ENCODE results near the gene SLC13A3.

Gene SLC13A3

DNA sequence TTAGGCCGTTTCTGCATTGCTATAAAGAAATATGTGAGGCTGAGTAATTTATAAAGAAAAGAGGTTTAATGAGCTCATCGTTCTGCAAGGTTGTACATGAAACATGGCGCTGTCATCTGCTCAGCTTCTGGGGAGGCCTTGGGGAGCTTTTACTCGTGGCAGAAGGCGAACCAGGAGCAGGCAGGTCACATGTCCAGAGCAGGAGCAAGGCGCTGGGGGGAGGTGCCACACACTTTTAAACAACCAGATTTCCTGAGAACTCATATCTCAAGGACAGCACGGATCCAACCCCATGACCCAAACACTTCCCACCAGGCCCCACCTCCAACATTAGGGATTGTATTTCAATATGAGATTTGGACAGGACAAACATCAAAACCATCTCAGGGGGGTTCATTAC is 6.4 kb upstream of the SLC13A3 start:
- H3K4me3 ChIP-seq: no peak overlapping the region
- H3K9me3 ChIP-seq: no peaks in the 10 kb centered on the region
- H3K9ac ChIP-seq: no peak overlapping the region
- no peaks in the 10 kb centered on the region for H3K4me1 ChIP-seq
- H3K36me3 ChIP-seq: no peaks in the 10 kb centered on the region
- H4K20me1 ChIP-seq: no peaks in the 10 kb centered on the region
- no peak overlapping the region for H3K27ac ChIP-seq
- no peaks in the 10 kb centered on the region for H3K27me3 ChIP-seq
- TF ChIP-seq Cebpa-rat (IDR thresholded peaks at IDR 0.05): no peak
- no peak overlapping the region for H3K4me2 ChIP-seq

DNA sequence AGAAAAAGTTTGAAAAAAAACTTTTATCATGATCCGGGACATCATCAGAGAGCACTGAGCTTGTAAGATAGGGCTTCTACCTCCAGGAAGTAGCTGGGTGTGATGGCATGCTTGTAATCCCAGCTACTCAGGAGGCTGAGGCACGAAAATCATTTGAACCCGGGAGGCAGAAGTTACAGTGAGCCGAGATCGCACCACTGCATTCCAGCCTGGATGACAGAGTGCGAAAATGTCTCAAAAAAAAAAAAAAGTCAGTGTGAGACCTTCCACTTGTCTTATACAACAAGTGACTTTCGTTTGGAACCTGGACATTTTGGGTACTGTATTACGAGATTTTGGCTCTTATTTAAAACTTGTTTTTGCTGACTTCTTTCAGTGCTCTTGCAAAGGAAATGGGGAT is 5.9 kb upstream of the SLC13A3 start:
- Histone ChIP-seq H3K4me3 (no peak overlapping the region), H3K36me3 (no peaks in the 10 kb centered on the region), H3K9ac (no peak overlapping the region), H3K27ac (no peak overlapping the region), H3K4me2 (no peak overlapping the region), H3K9me3 (no peaks in the 10 kb centered on the region), H4K20me1 (no peaks in the 10 kb centered on the region), H3K27me3 (no peaks in the 10 kb centered on the region), H3K4me1 (no peaks in the 10 kb centered on the region)
- TF ChIP-seq Cebpa-rat (IDR thresholded peaks at IDR 0.05): no peak

DNA sequence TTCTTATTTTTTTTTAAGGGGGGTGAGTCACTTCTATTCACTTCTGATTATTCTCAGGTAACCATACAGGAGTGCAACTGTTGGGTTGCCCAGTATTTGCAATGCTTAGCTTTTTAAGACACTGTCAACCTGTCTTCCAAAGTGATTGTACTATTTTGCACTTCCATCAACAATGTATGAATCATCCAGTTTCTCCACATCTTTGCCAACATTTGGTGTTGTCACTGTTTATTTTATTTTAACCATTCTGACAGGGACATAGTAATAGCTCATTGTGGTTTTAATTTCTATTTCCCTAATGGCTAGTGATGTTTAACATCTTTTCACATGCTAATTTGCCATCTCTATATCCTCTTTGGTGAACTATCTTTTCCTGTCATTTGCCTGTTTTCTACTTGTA is 1.4 kb upstream of the SLC13A3 start:
- Histone ChIP-seq H3K9me3 (no peaks in the 10 kb centered on the region), H3K4me3 (no peak overlapping the region), H4K20me1 (no peaks in the 10 kb centered on the region), H3K27ac (no peak overlapping the region), H3K9ac (no peak overlapping the region), H3K36me3 (no peaks in the 10 kb centered on the region), H3K4me1 (no peaks in the 10 kb centered on the region), H3K4me2 (no peak overlapping the region), H3K27me3 (no peaks in the 10 kb centered on the region)
- TF ChIP-seq Cebpa-rat (IDR thresholded peaks at IDR 0.05): no peak

DNA sequence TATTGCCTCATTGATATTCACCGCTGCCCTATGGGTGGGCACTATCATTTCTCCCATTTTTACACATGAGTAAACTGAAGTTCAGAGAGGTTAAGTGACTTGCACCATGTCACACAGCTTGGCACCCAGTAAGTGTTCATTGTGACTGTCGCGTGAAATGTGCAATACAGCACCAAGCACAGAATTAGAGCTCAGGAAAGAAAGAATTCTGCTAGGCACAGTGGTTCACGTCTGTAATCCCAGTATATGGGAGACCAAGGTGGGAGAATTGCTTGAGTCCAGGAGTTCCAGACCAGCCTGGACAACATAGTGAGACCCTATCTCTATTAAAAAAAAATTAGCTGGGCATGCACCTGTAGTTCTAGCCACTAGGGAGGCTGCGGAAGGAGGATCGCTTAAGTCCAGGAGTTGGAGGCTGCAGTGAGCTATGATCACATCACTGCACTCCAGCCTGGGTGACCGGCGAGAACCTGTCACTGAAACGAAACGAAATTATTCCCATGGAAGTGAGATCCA is 626 bp downstream of the SLC13A3 start:
- no peak overlapping the region for H3K4me2 ChIP-seq
- no peak for TF ChIP-seq Cebpa-rat (IDR thresholded peaks at IDR 0.05)
- no peak overlapping the region for H3K9ac ChIP-seq
- H3K4me1 ChIP-seq: no peaks in the 10 kb centered on the region
- H4K20me1 ChIP-seq: no peaks in the 10 kb centered on the region
- H3K36me3 ChIP-seq: no peaks in the 10 kb centered on the region
- no peaks in the 10 kb centered on the region for H3K9me3 ChIP-seq
- no peaks in the 10 kb centered on the region for H3K27me3 ChIP-seq
- no peak overlapping the region for H3K27ac ChIP-seq
- H3K4me3 ChIP-seq: no peak overlapping the region

DNA sequence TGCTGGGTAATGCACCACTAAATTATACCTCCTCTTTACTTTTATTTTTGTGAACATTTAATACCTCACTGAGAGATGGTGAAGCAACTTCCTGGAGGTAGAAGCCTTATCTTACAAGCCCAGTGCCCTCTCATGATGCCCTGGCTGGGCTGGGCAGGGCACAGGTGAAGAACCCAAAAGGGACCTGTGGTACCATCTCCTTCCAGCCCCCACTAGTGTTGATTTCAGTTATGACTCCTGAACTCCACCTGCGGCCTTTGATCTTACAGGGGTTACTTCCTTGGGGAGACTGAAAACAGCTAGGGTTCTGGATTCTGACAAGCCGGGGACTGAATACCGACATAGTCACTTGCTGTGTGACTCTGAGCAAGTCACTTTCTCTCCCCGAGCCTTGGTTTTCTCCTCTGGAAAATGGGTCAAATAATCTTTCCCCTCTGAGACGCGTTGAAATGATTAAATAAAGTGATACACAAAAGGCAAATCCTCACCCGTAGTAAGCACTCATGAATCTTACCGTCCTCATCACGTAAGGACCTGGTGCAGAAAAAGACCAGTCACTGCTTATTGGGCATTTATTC is 1.2 kb downstream of the SLC13A3 start:
- Histone ChIP-seq H4K20me1 (no peaks in the 10 kb centered on the region), H3K4me3 (no peak overlapping the region), H3K36me3 (no peaks in the 10 kb centered on the region), H3K9ac (no peak overlapping the region), H3K27me3 (no peaks in the 10 kb centered on the region), H3K9me3 (no peaks in the 10 kb centered on the region), H3K4me1 (no peaks in the 10 kb centered on the region), H3K27ac (no peak overlapping the region), H3K4me2 (no peak overlapping the region)
- TF ChIP-seq Cebpa-rat (IDR thresholded peaks at IDR 0.05): no peak

DNA sequence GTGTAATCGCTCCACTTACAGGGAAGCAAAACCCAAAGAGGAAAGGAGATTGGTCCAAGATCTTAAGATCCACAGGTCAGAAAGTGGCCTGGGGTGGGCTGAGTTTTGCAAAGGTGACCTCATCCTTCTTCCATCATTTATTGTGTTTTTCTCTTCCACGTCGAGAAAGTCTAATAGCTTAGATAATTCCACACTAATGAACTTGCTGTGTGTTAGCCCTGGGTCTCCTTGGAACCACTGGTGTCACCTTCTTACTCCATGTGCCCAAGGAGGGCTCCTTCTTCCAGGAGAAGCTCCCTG is 1.7 kb downstream of the SLC13A3 start:
- H4K20me1 ChIP-seq: no peaks in the 10 kb centered on the region
- H3K9ac ChIP-seq: no peak overlapping the region
- no peak for TF ChIP-seq Cebpa-rat (IDR thresholded peaks at IDR 0.05)
- no peaks in the 10 kb centered on the region for H3K4me1 ChIP-seq
- no peaks in the 10 kb centered on the region for H3K36me3 ChIP-seq
- H3K4me2 ChIP-seq: no peak overlapping the region
- H3K4me3 ChIP-seq: no peak overlapping the region
- H3K27ac ChIP-seq: no peak overlapping the region
- no peaks in the 10 kb centered on the region for H3K27me3 ChIP-seq
- no peaks in the 10 kb centered on the region for H3K9me3 ChIP-seq

DNA sequence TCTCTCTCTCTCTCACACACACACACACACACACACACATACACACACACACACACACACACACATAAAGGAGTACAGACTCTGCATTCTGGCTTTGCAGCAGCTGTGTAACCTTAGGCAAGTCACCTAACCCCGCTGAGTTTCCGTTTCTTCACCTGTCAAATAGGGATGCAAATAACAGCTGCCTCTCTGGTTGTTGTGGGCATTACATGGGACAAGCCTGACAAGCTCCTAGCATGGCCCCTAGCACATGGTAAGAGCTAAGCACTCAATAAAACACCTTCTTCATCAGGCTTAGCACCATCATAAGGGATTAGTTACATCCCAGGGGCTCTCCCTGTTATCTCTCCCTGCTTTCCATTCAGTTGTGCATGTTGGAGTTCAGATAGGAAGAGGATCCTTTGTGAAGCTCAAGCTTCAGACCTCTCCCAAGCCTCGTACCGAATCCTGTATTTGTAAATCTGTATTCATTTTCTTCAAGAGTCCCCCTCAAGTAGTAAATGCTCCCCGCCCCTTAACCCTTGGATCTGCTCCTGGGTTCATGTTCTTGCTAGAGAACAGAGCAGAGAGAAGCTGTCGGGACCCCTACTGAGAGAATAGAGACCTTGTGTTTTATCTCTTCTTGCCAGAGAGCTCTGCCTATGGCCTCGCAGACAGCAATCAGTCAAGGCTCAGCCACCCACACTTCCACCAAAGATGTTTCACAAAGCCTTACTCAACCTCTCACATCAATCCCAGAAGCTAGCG is 2.2 kb downstream of the SLC13A3 start:
- no peak overlapping the region for H3K9ac ChIP-seq

DNA sequence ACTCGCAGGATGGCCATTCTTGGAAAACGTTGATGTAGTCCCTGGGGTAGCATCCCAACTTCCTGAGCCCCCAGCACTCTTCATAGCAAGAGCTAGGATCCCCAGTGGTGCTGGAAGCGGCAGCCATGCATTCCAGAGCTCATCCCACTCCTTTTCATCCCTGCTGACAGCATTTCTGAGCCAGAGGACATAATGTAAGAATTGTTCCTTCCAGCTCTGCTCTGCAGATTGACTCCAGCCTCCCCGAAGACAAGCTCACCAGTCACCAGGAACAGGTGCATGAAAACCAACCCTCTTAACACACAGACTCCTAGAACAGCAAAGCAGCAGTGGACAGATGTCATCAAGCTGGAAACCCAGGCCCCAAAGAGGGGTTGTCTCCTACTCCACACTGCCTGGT is 3.8 kb downstream of the SLC13A3 start:
- no peaks in the 10 kb centered on the region for H3K27me3 ChIP-seq
- no peak for TF ChIP-seq Cebpa-rat (IDR thresholded peaks at IDR 0.05)
- H3K9me3 ChIP-seq: no peaks in the 10 kb centered on the region
- no peak overlapping the region for H3K4me3 ChIP-seq
- no peaks in the 10 kb centered on the region for H4K20me1 ChIP-seq
- no peak overlapping the region for H3K9ac ChIP-seq
- H3K27ac ChIP-seq: no peak overlapping the region
- no peak overlapping the region for H3K4me2 ChIP-seq
- H3K4me1 ChIP-seq: no peaks in the 10 kb centered on the region
- H3K36me3 ChIP-seq: no peaks in the 10 kb centered on the region

More for the DNA sequence above, 2.2 kb downstream of the SLC13A3 start:
- Histone ChIP-seq H3K27ac (no peak overlapping the region), H3K36me3 (no peaks in the 10 kb centered on the region), H3K27me3 (no peaks in the 10 kb centered on the region), H3K4me2 (no peak overlapping the region), H3K4me1 (no peaks in the 10 kb centered on the region), H3K9me3 (no peaks in the 10 kb centered on the region), H3K4me3 (no peak overlapping the region), H4K20me1 (no peaks in the 10 kb centered on the region)
- no peak for TF ChIP-seq Cebpa-rat (IDR thresholded peaks at IDR 0.05)

DNA sequence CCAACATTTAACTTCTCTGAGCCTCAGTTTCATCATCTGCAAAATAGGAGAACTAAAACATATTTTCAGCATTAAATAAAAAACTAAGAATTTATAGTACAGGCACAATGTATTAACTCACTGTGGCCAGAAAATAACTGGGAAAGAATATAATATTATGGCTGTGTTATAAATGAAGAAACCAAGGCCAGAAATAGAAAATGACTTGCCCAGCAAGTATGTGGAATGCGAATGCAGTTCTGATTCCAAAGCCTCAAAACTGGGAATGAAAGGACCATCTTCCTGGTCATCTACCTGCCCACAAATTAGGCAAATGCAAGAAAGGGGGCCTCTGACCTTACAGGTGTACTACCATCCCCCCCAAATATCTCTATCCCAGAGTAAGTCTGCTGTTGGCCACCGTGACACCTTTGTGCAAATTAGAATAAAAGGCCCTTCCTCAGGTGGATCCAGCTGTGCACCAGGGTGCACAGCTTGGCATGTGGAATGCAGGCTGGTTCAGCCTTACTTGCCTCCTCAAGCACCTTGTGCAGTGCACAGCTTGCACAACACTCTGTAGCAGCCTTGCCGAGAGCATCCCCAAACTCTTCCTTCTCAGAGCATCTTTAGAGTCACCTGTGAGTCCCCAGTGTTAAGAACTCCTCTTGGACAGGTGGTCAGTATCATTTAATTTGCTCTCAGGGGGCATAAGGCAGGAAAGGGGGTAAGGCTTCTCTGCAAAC is 4.4 kb downstream of the SLC13A3 start:
- no peak overlapping the region for H3K27ac ChIP-seq
- no peaks in the 10 kb centered on the region for H4K20me1 ChIP-seq
- H3K9ac ChIP-seq: no peak overlapping the region
- no peak overlapping the region for H3K4me3 ChIP-seq
- no peaks in the 10 kb centered on the region for H3K9me3 ChIP-seq
- TF ChIP-seq Cebpa-rat (IDR thresholded peaks at IDR 0.05): no peak
- H3K4me2 ChIP-seq: no peak overlapping the region
- no peaks in the 10 kb centered on the region for H3K36me3 ChIP-seq
- no peaks in the 10 kb centered on the region for H3K27me3 ChIP-seq
- no peaks in the 10 kb centered on the region for H3K4me1 ChIP-seq

DNA sequence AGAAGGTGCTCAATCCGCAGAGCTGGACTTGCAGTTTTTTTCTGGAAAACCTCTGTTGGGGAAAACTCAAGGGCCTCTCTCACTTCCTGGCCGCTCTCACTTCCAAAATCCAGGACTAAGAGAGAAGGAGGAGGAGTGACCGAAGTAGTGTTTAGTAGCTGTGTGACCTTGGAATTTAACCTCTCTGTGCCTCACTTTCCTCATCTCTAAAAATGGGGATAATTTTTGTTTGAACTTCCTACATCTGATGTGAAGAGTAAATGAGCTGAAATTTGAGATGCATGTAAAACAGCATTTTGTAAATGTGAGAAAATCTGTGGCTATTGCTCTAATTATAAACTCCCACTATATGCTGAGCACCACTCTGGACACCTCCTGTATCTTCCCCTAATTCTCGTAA is 5.1 kb downstream of the SLC13A3 start:
- no peaks in the 10 kb centered on the region for H3K9me3 ChIP-seq
- no peaks in the 10 kb centered on the region for H4K20me1 ChIP-seq
- H3K27me3 ChIP-seq: no peaks in the 10 kb centered on the region
- no peak overlapping the region for H3K27ac ChIP-seq
- no peak overlapping the region for H3K9ac ChIP-seq
- TF ChIP-seq Cebpa-rat (IDR thresholded peaks at IDR 0.05): no peak
- no peak overlapping the region for H3K4me3 ChIP-seq
- no peaks in the 10 kb centered on the region for H3K36me3 ChIP-seq
- no peaks in the 10 kb centered on the region for H3K4me1 ChIP-seq
- no peak overlapping the region for H3K4me2 ChIP-seq
